WTC11 (cell line): ENCODE measurements around the gene CACNA1E. TPM values are rescaled to one million over a fixed set of nuclear protein-coding genes. Genes with fewer than 3 reads are reported as not detected.

Experiments
- ATAC-seq: fragments of 200-7000 bp; cut with Tn5 transposase; 2 replicates; pipeline ENCODE4 v1.10.0; 2021; ENCODE audit warnings: mild to moderate bottlenecking, moderate library complexity
- CTCF ChIA-PET: fragments of 300-600 bp; sonication (Branson Sonifier 250); formaldehyde crosslinking; loops from one replicate; lab custom pipeline; 2021; ENCODE audit warnings: antibody characterized with exemption; lab: Charles Lee
- POLR2A ChIA-PET: fragments of 350-600 bp; sonication (Branson Sonifier 250); formaldehyde crosslinking; loops from one replicate; lab custom pipeline; 2021; ENCODE audit warnings: antibody characterized with exemption; lab: Charles Lee
- DNase-seq: peaks from one replicate; pipeline ENCODE4 v3.0.0; 2021; ENCODE audit warnings: low spot score
- H3K27ac Mint-ChIP-seq: 2 replicates; pipeline ENCODE4 v1.8.0; 2021; ENCODE audit warnings: mixed read lengths
- H3K27me3 Mint-ChIP-seq: 2 replicates; pipeline ENCODE4 v1.8.0; 2021; ENCODE audit warnings: low read depth, mild to moderate bottlenecking, moderate library complexity, mixed read lengths
- H3K36me3 Mint-ChIP-seq: 2 replicates; pipeline ENCODE4 v1.8.0; 2021; ENCODE audit warnings: mixed read lengths
- H3K4me1 Mint-ChIP-seq: 2 replicates; pipeline ENCODE4 v1.8.0; 2022; ENCODE audit warnings: mixed read lengths
- H3K4me3 Mint-ChIP-seq: 2 replicates; pipeline ENCODE4 v1.8.0; 2021; ENCODE audit warnings: mild to moderate bottlenecking, moderate library complexity, mixed read lengths
- H3K9me3 Mint-ChIP-seq: 2 replicates; pipeline ENCODE4 v1.8.0; 2021; ENCODE audit warnings: mixed read lengths
- E2F5 ChIP-seq: sonication (generic); formaldehyde crosslinking; IDR thresholded peaks from 2 replicates; pipeline ENCODE4 v1.8.1; 2022; ENCODE audit warnings: mild to moderate bottlenecking, moderate library complexity, missing genetic modification reagents
- EMX1 ChIP-seq: fragments of 250-450 bp; sonication (Bioruptor Pico); IDR thresholded peaks from 2 replicates; pipeline ENCODE4 v1.8.0; 2021; ENCODE audit warnings: mild to moderate bottlenecking
- NR1H2 ChIP-seq: sonication (generic); formaldehyde crosslinking; IDR thresholded peaks from 2 replicates; pipeline ENCODE4 v1.9.0; 2021; ENCODE audit warnings: mild to moderate bottlenecking, moderate library complexity, missing genetic modification reagents
- SMAD3 ChIP-seq: sonication (generic); formaldehyde crosslinking; IDR thresholded peaks from 2 replicates; pipeline ENCODE4 v1.8.0; 2022; ENCODE audit warnings: missing genetic modification reagents, mild to moderate bottlenecking, borderline replicate concordance
- TCF7 ChIP-seq: sonication (generic); formaldehyde crosslinking; IDR thresholded peaks from 2 replicates; pipeline ENCODE4 v1.8.0; 2022; ENCODE audit warnings: mild to moderate bottlenecking, low read depth, missing genetic modification reagents, moderate library complexity
- TP53 ChIP-seq: sonication (generic); formaldehyde crosslinking; IDR thresholded peaks from 2 replicates; pipeline ENCODE4 v1.8.1; 2023; ENCODE audit warnings: mild to moderate bottlenecking, missing genetic modification reagents
- USF2 ChIP-seq: sonication (generic); formaldehyde crosslinking; IDR thresholded peaks from 2 replicates; pipeline ENCODE4 v1.8.1; 2023; ENCODE audit warnings: mild to moderate bottlenecking, missing genetic modification reagents, moderate library complexity
- ZNF219 ChIP-seq: sonication (generic); formaldehyde crosslinking; IDR thresholded peaks from 2 replicates; pipeline ENCODE4 v1.8.0; 2023; ENCODE audit warnings: missing genetic modification reagents, mild to moderate bottlenecking, borderline replicate concordance
- ZNF232 ChIP-seq: sonication (generic); formaldehyde crosslinking; IDR thresholded peaks from 2 replicates; pipeline ENCODE4 v1.8.0; 2022; ENCODE audit warnings: mild to moderate bottlenecking, missing genetic modification reagents
- ZNF532 ChIP-seq: fragments of 250-450 bp; sonication (Bioruptor Pico); IDR thresholded peaks from 2 replicates; pipeline ENCODE4 v1.9.0; 2021; ENCODE audit warnings: mild to moderate bottlenecking, borderline replicate concordance
- ZNF671 ChIP-seq: fragments of 250-450 bp; sonication (Bioruptor Pico); IDR thresholded peaks from 2 replicates; pipeline ENCODE4 v1.8.0; 2021; ENCODE audit warnings: mild to moderate bottlenecking
- total RNA-seq: library from RNA; stranded (reverse); gene quantifications from 3 replicates; pipeline ENCODE4 v1.2.3, GENCODE V29; 2021
- TF ChIP-seq, protein P1 (sequence below): fragments of 200-600 bp; IDR thresholded peaks from 2 replicates; pipeline ENCODE4 v1.8.0; 2022; ENCODE audit warnings: antibody characterized with exemption
- TF ChIP-seq, protein P2 (sequence below): sonication (generic); formaldehyde crosslinking; conservative IDR thresholded peaks from 2 replicates; pipeline ENCODE4 v1.8.1; 2023; ENCODE audit warnings: mild to moderate bottlenecking, low read depth, missing genetic modification reagents, moderate library complexity
- TF ChIP-seq, protein P3 (sequence below): fragments of 250-450 bp; sonication (Bioruptor Pico); IDR thresholded peaks from 2 replicates; pipeline ENCODE4 v1.8.0; 2021; ENCODE audit warnings: mild to moderate bottlenecking
- TF ChIP-seq, protein P4 (sequence below): sonication (generic); formaldehyde crosslinking; conservative IDR thresholded peaks from 2 replicates; pipeline ENCODE4 v1.8.1; 2022; ENCODE audit warnings: mild to moderate bottlenecking, missing genetic modification reagents
- TF ChIP-seq, protein P5 (sequence below): sonication (generic); formaldehyde crosslinking; IDR thresholded peaks from 2 replicates; pipeline ENCODE4 v1.8.0; 2022; ENCODE audit warnings: mild to moderate bottlenecking, missing genetic modification reagents

Gene CACNA1E
- total RNA-seq, 1 experiment from 2014 or later = 0.63 TPM

- TF ChIP-seq, protein P1, sequence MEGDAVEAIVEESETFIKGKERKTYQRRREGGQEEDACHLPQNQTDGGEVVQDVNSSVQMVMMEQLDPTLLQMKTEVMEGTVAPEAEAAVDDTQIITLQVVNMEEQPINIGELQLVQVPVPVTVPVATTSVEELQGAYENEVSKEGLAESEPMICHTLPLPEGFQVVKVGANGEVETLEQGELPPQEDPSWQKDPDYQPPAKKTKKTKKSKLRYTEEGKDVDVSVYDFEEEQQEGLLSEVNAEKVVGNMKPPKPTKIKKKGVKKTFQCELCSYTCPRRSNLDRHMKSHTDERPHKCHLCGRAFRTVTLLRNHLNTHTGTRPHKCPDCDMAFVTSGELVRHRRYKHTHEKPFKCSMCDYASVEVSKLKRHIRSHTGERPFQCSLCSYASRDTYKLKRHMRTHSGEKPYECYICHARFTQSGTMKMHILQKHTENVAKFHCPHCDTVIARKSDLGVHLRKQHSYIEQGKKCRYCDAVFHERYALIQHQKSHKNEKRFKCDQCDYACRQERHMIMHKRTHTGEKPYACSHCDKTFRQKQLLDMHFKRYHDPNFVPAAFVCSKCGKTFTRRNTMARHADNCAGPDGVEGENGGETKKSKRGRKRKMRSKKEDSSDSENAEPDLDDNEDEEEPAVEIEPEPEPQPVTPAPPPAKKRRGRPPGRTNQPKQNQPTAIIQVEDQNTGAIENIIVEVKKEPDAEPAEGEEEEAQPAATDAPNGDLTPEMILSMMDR = no peak
- no peak for TF ChIP-seq NR1H2 (CRISPR knock-in tag)
- TF ChIP-seq E2F5 (CRISPR knock-in tag) = no peak
- TF ChIP-seq, protein P2, sequence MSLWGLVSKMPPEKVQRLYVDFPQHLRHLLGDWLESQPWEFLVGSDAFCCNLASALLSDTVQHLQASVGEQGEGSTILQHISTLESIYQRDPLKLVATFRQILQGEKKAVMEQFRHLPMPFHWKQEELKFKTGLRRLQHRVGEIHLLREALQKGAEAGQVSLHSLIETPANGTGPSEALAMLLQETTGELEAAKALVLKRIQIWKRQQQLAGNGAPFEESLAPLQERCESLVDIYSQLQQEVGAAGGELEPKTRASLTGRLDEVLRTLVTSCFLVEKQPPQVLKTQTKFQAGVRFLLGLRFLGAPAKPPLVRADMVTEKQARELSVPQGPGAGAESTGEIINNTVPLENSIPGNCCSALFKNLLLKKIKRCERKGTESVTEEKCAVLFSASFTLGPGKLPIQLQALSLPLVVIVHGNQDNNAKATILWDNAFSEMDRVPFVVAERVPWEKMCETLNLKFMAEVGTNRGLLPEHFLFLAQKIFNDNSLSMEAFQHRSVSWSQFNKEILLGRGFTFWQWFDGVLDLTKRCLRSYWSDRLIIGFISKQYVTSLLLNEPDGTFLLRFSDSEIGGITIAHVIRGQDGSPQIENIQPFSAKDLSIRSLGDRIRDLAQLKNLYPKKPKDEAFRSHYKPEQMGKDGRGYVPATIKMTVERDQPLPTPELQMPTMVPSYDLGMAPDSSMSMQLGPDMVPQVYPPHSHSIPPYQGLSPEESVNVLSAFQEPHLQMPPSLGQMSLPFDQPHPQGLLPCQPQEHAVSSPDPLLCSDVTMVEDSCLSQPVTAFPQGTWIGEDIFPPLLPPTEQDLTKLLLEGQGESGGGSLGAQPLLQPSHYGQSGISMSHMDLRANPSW = no peak
- TF ChIP-seq, protein P3, sequence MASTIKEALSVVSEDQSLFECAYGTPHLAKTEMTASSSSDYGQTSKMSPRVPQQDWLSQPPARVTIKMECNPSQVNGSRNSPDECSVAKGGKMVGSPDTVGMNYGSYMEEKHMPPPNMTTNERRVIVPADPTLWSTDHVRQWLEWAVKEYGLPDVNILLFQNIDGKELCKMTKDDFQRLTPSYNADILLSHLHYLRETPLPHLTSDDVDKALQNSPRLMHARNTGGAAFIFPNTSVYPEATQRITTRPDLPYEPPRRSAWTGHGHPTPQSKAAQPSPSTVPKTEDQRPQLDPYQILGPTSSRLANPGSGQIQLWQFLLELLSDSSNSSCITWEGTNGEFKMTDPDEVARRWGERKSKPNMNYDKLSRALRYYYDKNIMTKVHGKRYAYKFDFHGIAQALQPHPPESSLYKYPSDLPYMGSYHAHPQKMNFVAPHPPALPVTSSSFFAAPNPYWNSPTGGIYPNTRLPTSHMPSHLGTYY = no peak
- no peak for TF ChIP-seq ZNF219
- TF ChIP-seq ZNF532 (CRISPR knock-in tag) = no peak
- no peak for TF ChIP-seq USF2 (CRISPR knock-in tag)
- TF ChIP-seq ZNF232 (CRISPR knock-in tag) = no peak
- no peak for TF ChIP-seq EMX1
Measured at GRCh38 chr1:181791721-181792120, 308.4 kb downstream of the CACNA1E start (continued).

DNA sequence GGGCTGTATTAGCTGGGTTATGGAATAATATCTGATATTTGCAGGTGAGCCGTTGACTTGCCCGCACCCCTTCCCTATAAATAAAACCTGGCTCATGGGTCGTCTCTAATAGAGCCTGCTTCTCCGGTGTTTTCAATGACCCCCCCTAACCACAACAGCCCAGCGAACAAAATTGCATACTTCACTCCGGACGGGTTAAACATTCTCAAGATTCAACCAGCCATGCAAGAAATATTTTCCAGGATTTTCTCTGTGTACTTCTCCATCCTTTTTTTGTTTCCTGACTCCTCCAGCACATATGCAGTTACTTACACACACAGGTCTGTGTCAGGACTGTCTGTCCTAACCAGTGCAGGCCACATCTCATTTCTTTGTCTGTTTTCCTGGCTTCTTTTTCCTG, 310.5 kb downstream of the CACNA1E start:
- ATAC-seq = no peak
- no peak overlapping the region for H3K4me3 Mint-ChIP-seq
- no peak for TF ChIP-seq TCF7
- 0 out of 2 replicates have a peak, but pooled peaks cover 4% of the 10 kb centered on the region for H3K9me3 Mint-ChIP-seq
- peaks cover 3% of the 10 kb centered on the region; the same call in 1 of the 2 replicates for H3K27me3 Mint-ChIP-seq
- no peaks in the 10 kb centered on the region for H3K4me1 Mint-ChIP-seq
- no peak overlapping the region for H3K27ac Mint-ChIP-seq
- POLR2A ChIA-PET = no interaction called here
- DNase-seq = no peak
- no peaks in the 10 kb centered on the region for H3K36me3 Mint-ChIP-seq
- CTCF ChIA-PET = no interaction called here

DNA sequence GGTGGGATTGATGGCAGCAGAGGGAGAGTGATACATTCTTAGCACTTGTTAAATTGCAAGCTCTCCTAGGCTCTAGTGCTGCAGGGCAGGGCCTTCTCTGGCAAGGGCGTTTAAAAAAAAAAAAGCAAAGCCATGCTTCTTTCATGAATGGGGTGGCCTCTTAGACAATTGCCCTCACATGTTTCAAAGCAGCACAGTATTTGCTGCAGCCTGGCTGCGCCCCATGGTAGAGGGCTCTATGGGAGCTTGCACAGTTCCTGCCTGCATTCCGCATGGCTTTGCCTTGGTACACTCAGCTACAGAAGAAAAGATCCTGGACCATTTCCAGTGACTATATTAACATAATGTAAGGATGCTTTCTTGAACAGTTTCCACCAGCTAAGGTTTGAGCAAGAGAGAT, 311.0 kb downstream of the CACNA1E start:
- H3K27ac Mint-ChIP-seq = no peak overlapping the region
- peaks cover 3% of the 10 kb centered on the region; the same call in 1 of the 2 replicates for H3K27me3 Mint-ChIP-seq
- POLR2A ChIA-PET = no interaction called here
- H3K9me3 Mint-ChIP-seq = 0 out of 2 replicates have a peak, but pooled peaks cover 4% of the 10 kb centered on the region
- CTCF ChIA-PET = no interaction called here
- no peak for ATAC-seq
- no peaks in the 10 kb centered on the region for H3K36me3 Mint-ChIP-seq
- H3K4me1 Mint-ChIP-seq = no peaks in the 10 kb centered on the region
- no peak for TF ChIP-seq TP53 (CRISPR knock-in tag)
- TF ChIP-seq, protein P4, sequence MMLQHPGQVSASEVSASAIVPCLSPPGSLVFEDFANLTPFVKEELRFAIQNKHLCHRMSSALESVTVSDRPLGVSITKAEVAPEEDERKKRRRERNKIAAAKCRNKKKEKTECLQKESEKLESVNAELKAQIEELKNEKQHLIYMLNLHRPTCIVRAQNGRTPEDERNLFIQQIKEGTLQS (CRISPR knock-in tag) = no peak
- TF ChIP-seq SMAD3 (CRISPR knock-in tag) = no peak
- TF ChIP-seq ZNF671 (CRISPR knock-in tag) = no peak
- TF ChIP-seq, protein P5, sequence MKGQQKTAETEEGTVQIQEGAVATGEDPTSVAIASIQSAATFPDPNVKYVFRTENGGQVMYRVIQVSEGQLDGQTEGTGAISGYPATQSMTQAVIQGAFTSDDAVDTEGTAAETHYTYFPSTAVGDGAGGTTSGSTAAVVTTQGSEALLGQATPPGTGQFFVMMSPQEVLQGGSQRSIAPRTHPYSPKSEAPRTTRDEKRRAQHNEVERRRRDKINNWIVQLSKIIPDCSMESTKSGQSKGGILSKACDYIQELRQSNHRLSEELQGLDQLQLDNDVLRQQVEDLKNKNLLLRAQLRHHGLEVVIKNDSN (CRISPR knock-in tag) = no peak
- DNase-seq = no peak
- no peak overlapping the region for H3K4me3 Mint-ChIP-seq
